HG03457 (cell line): Measurements from ENCODE around the gene LCN9.
"Not testable (repeated sequence)": the region's sequence is repeated elsewhere in the genome, so short reads cannot be mapped to it uniquely, and the experiment has no call there.

Source experiments
- ATAC-seq: cut with Tn5 transposase; IDR thresholded peaks from one replicate; pipeline ENCODE4 v1.9.1; 2021; ENCODE audit warnings: moderate number of reproducible peaks; ENCODE audit not compliant: unreplicated experiment

LCN9 gene

DNA sequence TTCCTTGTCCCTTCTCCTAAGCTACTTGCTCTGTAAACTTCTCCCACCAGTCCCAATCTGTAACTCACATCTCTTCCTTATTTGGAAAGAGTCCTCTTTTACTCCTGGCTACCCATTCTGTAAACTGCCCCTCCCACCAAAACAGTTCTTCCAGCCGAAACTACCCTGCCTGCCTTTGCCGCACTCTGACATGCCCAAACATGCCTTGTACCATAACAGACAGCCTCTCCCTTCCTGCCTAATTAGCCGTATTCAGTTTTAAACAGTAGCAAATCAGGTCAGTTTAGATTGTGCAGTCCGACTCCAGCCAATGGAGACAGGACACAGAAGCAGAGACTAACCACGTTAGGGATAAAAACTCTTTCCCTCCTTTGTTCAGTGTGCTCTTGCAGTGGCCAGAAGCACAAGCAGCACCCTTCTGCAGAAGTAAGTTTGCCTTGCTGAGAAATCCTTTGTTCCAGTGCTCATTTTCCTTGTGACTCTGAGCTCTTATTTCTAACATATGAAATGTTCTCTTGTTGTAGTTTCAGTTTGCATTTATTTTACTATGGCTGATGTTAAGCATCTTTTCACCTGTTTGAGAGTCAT lies 18.4 kb upstream of the LCN9 start:
- no peak for ATAC-seq

DNA sequence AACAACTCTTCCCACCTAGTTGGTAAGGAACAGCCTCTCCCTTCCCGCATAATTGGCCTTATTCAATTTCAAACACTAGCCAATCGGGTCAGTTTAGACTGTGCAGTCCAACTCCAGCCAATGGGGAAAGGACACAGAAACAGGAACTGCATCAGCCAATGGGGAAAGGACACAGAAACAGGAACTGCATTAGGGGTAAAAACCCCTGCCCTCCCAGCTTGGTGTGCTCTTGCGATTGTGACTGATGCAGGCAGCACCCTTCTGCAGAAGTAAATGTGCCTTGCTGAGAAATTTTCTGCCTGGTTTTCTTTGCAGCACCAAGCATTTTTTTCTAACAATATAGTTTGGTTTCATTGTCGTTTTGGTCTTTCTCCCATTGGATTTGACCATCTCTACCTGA lies 15.2 kb upstream of the LCN9 start:
- no peak for ATAC-seq

DNA sequence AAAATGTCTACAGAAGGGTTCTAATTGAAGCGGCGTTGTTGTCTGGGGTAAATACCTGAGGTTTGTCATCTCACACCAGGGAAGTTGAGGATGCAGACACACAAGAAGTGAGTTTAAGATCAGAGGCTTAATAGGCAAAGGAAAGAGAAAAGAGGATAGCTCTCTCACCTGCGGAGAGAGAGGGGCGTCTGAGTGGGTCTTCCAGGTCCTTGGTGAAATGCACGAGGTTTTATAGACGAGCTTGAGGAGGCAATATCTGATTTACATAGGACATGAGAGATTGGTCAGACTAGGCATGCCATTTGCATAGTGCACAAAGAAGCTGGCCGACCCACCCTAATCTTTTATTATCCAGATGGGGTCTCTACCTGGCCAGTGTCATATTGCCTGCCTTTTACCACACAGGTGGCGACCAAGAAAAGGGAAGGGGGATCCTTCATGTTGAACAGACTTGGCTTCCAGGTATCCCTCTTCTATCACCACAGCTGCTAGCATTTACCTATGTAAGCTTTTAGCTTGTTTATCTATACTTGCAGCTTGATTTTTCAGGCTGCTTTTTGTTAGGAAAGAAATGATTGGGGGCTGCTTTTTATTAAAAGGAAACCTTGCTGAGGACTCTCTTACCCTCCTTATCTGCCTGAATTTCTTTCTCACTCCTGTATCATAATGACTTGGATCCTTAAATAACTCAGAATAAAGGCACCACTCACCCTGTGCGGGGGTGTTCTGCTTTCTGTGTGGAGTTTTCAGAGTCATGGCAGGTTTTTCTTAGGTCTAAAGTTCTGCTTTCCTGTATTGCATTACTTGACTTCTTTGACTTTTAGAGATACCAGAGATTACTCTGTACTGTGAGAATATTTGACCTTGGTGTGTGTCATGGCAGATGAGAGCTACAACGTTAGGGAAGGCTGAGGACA lies 14.4 kb upstream of the LCN9 start:
- ATAC-seq, result no peak

DNA sequence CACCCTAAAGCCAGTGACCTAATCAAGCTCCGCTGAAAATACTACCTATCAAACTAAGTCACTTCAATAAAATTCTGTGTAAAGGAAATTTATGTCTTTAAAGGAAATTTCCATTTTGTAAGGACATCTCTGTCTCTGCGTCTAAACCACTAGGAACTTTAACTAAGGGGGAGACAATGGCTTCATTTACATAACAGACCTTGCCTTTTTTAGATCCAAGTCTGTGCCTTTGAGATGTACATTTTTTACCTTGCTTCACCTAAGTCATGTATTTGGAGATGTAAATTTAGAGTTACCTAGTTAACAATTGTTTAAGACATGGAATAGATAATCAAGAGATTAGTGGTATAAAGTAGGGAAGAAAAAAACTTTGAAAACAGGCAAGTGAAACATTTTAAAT lies 13.6 kb upstream of the LCN9 start:
- no peak for ATAC-seq

DNA sequence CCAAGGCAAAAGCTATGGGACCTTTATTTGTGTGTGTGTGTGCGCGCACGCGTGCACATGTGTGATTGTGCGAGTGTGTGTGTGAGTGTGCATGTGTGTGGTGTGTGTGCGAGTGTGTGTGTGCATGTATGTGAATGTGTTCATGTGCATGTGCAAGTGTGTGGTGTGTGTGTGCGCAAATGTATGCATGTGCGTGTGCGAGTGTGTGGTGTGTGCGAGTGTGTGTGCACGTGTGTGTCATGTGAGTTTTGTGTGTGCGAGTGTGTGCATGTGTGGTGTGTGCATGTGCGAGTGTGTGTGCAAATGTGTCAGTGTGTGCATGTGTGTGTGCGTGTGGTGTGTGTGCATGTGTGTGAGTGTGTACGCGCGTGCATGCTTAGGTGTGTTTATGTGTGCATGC lies 12.7 kb upstream of the LCN9 start:
- no peak for ATAC-seq

DNA sequence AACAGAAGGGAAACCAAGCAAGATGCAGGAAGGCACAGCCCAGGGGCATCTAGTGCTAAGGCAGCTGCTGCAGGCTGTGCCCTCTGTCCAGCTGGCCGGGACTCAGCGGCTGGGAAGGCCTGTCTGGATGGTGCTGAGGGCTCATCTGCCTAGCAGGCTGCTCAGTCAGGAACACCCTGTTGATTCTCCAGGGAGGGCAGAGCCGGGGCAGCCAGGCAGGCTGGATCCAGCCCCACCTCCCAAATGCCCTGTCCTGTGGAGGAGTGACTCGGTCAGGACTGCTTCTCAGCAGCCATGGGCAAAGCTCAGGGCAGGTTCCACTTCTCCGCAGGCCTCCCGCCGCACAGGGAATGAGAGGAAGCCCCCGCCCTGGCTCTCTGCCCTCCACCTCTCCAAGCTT lies 7.8 kb upstream of the LCN9 start:
- no peak for ATAC-seq

DNA sequence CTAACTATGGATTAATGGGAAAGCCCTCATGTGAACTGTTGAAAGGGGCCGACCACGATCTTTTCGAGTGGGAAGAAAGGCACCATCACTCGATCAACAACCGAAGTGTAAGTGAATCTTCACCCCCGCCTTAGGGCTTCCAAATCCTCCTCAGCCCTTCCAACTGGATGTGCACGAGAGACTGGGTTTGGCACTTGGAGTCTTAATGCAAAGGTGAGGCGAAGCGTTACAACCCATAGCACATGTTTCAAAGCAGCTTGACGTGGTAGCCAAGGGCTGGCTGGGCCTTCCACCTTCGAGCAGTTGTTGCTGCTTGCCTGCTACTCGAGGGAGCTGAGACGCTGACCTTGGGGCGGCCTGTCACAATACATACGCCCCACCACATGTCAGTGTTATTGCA lies 5.7 kb upstream of the LCN9 start:
- no peak for ATAC-seq

DNA sequence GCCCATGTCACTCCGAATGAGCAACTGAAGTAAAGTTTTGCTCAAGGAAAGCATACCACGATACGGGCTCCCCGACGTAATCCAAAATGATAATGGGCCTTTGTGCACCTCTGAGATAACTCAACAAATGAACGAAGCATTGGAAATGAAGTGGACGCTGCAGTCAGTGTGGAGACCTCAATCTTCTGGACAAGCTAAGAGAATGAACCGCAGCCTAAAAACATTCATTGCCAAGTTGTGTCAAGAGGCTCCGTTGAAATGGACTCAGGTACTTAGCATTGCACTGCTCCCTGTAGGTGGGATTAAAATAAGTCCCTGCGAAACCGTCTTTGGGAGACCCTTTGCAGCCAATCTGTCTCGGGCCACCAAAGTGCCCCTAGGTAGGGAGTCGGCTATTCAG lies 3.9 kb upstream of the LCN9 start:
- ATAC-seq, result no peak

DNA sequence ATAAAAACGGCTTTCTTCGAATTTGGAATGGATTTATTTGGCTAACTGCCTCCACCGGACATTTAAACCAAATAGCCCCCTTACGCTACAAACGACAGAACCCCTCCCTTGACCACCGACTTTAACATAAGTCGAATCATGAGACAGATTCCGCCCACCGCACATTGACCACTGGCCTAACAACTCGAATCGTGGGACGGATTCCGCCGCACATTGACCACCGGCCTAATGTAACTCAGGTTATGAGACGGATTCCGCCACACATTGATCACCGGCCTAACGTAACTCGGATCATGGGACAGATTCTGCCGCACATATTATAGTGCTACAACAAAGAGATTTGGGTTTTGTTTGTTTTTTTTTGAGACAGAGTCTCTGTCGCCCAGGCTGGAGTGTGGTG lies 2.7 kb upstream of the LCN9 start:
- ATAC-seq, result no peak

DNA sequence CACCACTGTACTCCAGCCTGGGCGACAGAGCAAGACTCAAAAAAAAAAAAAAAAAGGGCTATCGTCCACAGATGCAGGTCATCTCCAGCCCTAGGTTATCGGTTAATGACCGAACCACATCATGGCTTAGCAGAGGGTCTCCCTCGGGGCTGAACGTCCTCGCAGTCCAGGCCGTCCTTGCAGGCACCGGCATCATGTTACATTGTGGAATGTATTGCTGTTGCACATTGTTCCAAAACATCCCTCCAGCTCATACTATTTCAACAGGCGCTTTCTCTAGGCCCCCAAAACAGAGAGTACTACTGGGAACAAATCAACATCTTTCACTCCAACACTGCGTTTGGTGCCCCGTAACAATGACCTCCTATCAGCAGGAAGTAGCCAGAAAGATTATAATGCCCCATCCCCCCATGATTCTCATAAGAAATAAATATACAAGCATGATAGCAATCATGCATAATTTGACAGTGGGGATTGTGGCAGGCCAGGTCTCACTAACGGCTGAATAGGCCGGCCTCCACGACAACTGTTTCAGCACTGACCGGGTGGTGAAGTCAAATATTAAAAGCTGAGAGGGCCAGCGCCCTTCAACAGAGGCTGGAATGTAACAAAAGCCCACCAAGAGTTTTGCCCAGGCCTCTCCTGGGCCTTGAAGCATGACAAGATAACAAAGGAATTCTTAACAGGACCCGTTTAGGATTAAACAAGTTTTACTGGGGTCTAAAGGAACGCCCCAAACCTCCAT lies 1.1 kb upstream of the LCN9 start:
- no peak for ATAC-seq

DNA sequence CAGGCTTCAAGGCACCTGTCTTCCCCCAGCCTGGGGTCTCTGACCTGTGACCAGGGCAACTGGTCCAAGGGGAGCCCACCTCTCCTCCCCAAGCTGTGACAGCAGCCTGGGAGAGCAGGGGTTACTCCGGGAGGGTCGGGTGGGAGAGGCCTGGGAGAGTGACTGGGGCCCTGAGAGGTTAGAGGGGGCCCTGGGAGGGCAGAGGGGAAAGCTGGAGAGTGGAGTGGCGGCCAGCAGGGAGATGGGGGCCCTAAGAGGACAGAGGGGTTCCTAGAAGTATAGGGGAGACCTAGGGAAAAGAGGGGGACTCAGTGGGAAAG lies 302 bp downstream of the LCN9 start:
- no peak for ATAC-seq

DNA sequence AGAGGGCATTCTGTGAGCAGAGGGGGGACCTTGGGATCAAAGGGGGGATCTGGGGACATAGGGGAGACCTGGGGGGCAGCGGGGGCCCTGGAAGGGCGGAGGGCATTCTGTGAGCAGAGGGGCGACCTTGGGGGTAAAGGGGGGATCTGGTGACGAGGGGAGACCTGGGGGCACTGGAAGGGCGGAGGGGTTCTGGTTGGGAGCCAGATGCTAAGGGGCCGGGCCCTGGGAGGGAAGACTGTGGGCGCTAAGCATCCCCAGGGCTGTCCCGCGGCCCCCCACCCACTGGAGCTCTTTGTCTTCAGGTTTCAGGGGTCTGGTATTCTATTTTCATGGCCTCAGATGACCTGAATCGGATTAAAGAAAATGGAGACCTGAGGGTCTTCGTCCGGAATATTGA lies 748 bp downstream of the LCN9 start:
- no peak for ATAC-seq

DNA sequence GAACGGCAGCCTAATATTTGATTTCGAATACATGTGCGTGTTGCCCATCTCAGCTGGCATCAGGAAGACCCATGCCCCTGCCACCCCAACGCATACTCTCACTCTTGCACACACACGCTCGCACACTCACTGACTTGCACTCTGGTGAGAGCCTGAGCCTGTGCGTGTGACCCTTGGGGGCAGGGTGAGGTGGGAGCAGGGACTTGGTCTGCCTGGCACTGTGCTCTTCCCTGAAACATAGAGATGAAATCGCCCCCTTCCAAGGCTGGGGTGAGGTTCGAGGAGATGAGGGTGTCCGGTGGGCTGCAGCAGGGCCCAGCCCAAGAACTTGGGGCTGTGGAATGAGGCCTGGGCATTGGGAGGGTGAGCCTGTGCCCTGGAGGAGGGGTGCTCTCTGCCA lies 1.2 kb downstream of the LCN9 start:
- ATAC-seq, result no peak

DNA sequence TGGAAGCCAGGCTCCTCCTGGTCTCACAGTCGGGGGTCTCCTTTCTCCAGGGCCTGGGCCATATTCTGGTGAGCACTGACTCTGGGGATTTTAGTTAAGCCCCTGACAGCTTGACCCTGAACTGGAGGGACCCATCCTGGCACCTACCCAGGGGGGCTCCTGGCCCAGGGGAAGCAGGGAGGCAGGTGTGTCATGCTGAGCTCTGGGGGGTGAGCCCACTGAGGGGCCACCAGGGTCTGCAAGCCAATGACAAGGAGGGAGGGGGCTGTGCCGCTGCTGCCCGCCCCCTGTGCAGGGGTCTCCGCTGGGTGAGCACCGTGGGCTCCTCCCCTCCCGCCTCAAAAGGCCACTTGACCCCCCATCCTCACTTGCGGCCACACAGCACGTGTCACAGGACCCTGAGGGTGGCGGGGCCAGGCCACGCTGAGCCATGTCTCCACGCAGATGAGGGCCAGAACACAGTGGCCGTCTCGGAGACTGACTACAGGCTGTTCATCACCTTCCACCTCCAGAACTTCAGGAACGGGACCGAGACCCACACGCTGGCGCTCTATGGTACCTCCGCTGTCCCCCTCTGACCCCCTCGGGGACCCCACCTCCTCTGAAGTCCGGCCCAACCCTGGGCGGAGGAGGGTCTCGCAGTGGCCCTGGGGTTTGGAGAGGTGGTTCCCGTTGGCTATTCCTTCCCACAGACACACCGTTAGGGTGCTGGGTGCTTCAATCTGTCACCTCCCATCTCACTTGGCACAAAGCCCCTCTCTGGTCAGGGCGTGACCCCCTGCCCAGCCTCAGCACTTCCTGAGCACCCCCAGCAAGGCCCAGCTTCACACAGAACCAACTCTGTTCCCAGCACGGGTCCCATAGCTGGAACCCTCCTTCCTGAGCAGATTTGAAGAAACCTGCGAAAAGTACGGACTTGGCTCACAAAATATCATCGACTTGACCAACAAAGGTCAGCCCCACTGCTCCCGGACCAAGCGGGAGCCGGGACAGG lies 2.0 kb downstream of the LCN9 start:
- no peak for ATAC-seq

DNA sequence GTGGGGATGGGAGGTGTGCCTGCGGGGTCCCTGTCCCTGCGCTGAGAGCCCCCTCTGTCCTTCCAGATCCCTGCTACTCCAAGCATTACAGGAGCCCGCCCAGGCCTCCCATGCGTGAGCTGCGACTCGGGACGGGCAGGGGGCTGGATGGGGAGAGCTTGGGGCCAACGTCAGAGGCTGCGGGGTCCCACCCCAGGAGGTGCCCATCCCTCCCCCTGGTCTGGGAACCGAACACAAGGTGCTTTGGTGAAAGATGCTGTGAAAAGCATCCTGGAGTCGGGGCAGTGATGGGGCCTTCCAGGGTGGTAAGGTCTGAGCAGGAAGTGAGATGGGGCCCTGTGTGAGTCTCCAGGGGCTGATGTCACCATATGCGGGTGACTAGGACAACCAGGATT lies 2.7 kb downstream of the LCN9 start:
- ATAC-seq, result no peak

DNA sequence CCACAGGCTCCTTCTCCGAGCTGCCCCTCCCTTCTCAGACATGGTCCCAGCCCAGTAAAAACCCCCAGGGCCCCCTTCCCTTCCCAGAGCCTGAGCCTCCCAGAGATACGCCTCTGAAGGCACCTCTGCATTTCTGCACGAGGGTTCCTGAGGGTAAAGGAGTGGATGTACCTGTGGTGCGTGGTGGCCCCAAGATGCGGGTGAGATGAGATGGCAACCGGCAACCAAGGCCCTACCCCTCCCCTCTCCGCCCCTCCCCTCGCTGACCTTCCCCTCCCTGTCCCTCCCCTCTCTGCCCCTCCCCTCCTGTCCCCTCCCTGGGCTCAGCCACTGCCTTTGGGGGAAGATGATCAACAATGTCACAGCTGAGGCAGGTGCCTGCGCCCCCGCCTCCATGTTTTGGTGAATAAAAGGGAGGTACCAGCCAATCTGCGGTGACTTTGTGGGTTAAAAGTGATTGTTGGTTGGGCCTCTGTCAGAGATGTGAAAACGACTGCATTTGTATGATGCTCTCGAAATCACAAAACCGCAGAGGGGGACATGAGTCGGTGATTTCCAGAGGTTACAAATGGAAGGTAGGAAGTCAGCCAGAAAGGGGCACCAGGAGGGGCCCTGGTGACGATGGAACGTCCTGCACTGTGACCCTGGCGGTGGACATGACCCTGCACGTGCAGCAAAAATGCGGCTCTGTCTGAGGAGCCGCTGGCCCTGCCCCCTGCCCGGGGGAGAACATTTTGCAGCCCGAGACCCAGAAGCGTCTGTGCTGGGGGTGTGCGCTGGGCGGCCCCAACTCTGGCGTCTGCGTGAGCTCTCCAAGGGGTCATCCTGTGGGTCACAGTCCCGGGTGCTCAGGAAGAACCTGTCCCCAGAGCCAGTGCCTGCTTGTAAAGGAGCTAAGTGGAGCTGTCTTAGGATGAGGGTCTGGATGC lies 3.7 kb downstream of the LCN9 start:
- no peak for ATAC-seq

DNA sequence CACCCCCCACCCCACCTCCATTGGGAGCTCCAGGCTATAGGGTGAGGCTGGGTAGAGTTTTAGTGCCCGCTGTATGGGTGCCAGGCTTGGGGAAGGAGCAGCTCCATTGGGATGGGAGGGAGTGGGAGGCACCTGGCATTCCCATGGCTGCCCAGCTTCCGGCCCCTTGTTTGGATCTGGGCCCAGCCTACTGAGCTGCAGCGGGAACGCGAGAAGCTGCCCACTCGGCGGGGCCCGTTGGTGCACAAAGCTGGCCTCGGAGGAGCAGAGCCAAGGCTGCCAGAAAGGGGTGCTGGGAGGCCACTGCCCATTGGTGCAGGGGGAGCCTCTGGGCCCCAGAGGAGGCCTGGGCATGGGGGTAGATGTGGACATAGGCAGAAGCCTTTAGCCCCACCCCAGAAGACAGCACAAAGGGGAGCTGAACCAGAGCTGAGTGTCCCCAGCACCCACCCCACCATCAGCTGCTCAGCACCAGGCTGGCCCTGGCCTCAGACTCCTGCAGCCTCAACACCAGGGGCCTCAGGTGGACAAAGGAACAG lies 4.4 kb downstream of the LCN9 start:
- ATAC-seq, result no peak

DNA sequence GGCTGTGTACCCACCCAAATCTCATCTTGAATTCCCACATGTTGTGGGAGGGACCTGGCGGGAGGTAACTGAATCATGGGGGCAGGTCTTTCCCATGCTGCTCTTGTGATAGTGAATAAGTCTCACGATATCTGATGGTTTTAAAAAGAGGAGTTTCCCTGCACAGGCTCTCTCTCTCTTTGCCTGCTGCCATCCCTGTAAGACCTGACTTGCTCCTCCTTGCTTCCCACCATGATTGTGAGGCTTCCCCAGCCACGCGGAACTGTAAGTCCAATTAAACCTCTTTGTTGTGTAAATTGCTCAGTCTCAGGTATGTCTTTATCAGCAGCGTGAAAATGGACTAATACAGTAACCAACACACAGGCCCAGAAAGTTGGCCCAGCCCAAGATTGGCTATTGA lies 5.9 kb downstream of the LCN9 start:
- ATAC-seq, result not testable (repeated sequence)

DNA sequence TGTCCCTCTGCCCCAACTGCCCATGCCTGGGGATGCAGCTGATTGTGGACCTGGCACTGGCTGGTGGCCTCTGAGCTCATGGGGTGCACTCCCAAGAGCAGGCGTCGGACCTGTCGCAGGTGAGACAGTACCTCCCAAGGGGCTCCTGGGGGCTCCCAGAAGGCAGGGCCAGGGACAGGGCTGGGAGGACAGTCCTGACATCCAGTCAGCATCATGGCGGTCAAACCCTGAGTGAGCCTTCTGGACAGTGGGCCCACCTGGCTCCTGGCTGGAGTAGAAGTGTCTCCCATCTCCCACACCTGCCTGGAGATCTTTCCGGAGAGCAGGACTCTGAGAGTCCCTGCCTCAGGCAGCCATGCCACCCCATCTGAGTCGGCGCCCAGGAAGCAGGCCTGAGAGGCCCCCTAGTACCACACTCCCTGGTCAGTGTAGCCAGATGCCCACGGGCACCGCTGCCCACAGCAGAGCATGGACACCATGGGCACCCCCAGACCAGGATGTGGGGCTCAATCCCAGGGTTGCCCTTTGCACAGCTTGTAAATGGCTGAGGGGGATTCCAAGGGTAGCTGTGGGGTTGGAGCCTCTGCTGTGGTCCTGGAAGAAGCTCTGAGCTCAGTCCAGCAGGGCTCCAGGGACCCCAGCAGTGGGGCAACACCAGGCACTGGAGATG lies 6.6 kb downstream of the LCN9 start:
- ATAC-seq, result no peak
